ENCODE measurements around the gene KIAA0232. TPM values are rescaled to one million over a fixed set of nuclear protein-coding genes. Genes with fewer than 3 reads are reported as not detected.
A peak's percentile ranks its signal among the peaks of the same experiment; 100 is the strongest.

KIAA0232 gene
- total and polyA plus RNA-seq, 4 donors: 8.9 to 34.4 (median 18.5) TPM

- H3K36me3 ChIP-seq (ENCODE audit: control insufficient read depth in 4 of 4, insufficient read depth in 3 of 4, low read depth in 1 of 4, low read length in 3 of 4): peaks cover 15 to 50% (median 34%) of the 10 kb centered on the region in 4 donors
- TF ChIP-seq RXRA (IDR thresholded peaks at IDR 0.05) (no peak), SP1 (IDR thresholded peaks at IDR 0.05) (no peak), ATF3 (IDR thresholded peaks at IDR 0.05) (no peak), FOXA2 (IDR thresholded peaks at IDR 0.05) (no peak), JUND (IDR thresholded peaks at IDR 0.05) (no peak), RAD21 (IDR thresholded peaks at IDR 0.05) (no peak), FOXA1 (IDR thresholded peaks at IDR 0.05) (no peak), MAX (IDR thresholded peaks at IDR 0.05) (no peak), YY1 (IDR thresholded peaks at IDR 0.05) (no peak), CTCF (IDR thresholded peaks at IDR 0.05; ENCODE audit: low read depth, low read length, missing input control) (no peak), TAF1 (conservative IDR thresholded peaks at IDR 0.05) (no peak)
- TF ChIP-seq, protein P1, sequence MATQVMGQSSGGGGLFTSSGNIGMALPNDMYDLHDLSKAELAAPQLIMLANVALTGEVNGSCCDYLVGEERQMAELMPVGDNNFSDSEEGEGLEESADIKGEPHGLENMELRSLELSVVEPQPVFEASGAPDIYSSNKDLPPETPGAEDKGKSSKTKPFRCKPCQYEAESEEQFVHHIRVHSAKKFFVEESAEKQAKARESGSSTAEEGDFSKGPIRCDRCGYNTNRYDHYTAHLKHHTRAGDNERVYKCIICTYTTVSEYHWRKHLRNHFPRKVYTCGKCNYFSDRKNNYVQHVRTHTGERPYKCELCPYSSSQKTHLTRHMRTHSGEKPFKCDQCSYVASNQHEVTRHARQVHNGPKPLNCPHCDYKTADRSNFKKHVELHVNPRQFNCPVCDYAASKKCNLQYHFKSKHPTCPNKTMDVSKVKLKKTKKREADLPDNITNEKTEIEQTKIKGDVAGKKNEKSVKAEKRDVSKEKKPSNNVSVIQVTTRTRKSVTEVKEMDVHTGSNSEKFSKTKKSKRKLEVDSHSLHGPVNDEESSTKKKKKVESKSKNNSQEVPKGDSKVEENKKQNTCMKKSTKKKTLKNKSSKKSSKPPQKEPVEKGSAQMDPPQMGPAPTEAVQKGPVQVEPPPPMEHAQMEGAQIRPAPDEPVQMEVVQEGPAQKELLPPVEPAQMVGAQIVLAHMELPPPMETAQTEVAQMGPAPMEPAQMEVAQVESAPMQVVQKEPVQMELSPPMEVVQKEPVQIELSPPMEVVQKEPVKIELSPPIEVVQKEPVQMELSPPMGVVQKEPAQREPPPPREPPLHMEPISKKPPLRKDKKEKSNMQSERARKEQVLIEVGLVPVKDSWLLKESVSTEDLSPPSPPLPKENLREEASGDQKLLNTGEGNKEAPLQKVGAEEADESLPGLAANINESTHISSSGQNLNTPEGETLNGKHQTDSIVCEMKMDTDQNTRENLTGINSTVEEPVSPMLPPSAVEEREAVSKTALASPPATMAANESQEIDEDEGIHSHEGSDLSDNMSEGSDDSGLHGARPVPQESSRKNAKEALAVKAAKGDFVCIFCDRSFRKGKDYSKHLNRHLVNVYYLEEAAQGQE (IDR thresholded peaks at IDR 0.05): no peak
- TF ChIP-seq, protein P2, sequence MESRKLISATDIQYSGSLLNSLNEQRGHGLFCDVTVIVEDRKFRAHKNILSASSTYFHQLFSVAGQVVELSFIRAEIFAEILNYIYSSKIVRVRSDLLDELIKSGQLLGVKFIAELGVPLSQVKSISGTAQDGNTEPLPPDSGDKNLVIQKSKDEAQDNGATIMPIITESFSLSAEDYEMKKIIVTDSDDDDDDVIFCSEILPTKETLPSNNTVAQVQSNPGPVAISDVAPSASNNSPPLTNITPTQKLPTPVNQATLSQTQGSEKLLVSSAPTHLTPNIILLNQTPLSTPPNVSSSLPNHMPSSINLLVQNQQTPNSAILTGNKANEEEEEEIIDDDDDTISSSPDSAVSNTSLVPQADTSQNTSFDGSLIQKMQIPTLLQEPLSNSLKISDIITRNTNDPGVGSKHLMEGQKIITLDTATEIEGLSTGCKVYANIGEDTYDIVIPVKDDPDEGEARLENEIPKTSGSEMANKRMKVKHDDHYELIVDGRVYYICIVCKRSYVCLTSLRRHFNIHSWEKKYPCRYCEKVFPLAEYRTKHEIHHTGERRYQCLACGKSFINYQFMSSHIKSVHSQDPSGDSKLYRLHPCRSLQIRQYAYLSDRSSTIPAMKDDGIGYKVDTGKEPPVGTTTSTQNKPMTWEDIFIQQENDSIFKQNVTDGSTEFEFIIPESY (IDR thresholded peaks at IDR 0.05): no peak
- 93% methylated on average over 6 of the region's 6 CpGs for WGBS
- peaks cover 3 to 7% (median 4%) of the 10 kb centered on the region in 4 donors for H3K4me1 ChIP-seq (ENCODE audit: control insufficient read depth in 4 of 4, insufficient read depth in 4 of 4, low read length in 3 of 4)
- H3K9ac ChIP-seq (ENCODE audit: low read depth in 1 of 2, low read length in 2 of 2): no peak overlapping the region
- no peak overlapping the region for H3K4me3 ChIP-seq (ENCODE audit: low read depth in 1 of 3, low read length in 3 of 3)
- H3K27ac ChIP-seq (ENCODE audit: low read depth in 1 of 2, low read length in 2 of 2): no peak overlapping the region
- no peaks in the 10 kb centered on the region for H3K27me3 ChIP-seq (ENCODE audit: control insufficient read depth in 4 of 4, insufficient read depth in 4 of 4, low read length in 3 of 4)
- no peak for DNase-seq (ENCODE audit: low spot score)
- H3K9me3 ChIP-seq (ENCODE audit: control insufficient read depth in 4 of 4, low read length in 3 of 4): no peaks in the 10 kb centered on the region
Observed at GRCh38 chr4:6858997-6859396, 76.5 kb downstream of the KIAA0232 start.

- 100% methylated on average over 1 of the region's 1 CpG for WGBS
Observed at GRCh38 chr4:6859543-6859942, 77.0 kb downstream of the KIAA0232 start.

More at GRCh38 chr4:6859543-6859942, 77.0 kb downstream of the KIAA0232 start:
- TF ChIP-seq, protein P1 (IDR thresholded peaks at IDR 0.05): no peak
- peak in 1 of 2 donors; percentile 7 for TF ChIP-seq RXRA (IDR thresholded peaks at IDR 0.05)
- no peak for TF ChIP-seq FOXA2 (IDR thresholded peaks at IDR 0.05)
- TF ChIP-seq HNF4A (conservative IDR thresholded peaks at IDR 0.05): peak; percentile 19 to 21
- no peak for TF ChIP-seq FOXA1 (IDR thresholded peaks at IDR 0.05)
- no peaks in the 10 kb centered on the region for H3K27me3 ChIP-seq (ENCODE audit: control insufficient read depth in 4 of 4, insufficient read depth in 4 of 4, low read length in 3 of 4)
- no peak overlapping the region for H3K9ac ChIP-seq (ENCODE audit: low read depth in 1 of 2, low read length in 2 of 2)
- H3K4me3 ChIP-seq (ENCODE audit: low read depth in 1 of 3, low read length in 3 of 3): no peak overlapping the region
- no peak for DNase-seq (ENCODE audit: low spot score)
- peaks cover 3 to 7% (median 4%) of the 10 kb centered on the region in 4 donors for H3K4me1 ChIP-seq (ENCODE audit: control insufficient read depth in 4 of 4, insufficient read depth in 4 of 4, low read length in 3 of 4)
- no peaks in the 10 kb centered on the region for H3K9me3 ChIP-seq (ENCODE audit: control insufficient read depth in 4 of 4, low read length in 3 of 4)
- peaks cover 15 to 50% (median 35%) of the 10 kb centered on the region in 4 donors for H3K36me3 ChIP-seq (ENCODE audit: control insufficient read depth in 4 of 4, insufficient read depth in 3 of 4, low read depth in 1 of 4, low read length in 3 of 4)
- H3K27ac ChIP-seq (ENCODE audit: low read depth in 1 of 2, low read length in 2 of 2): no peak overlapping the region
